ENCODE data around the gene GALNTL6. TPM values are rescaled to one million over a fixed set of nuclear protein-coding genes. Genes with fewer than 3 reads are reported as not detected.
"Not testable (repeated sequence)": the region's sequence is repeated elsewhere in the genome, so short reads cannot be mapped to it uniquely, and the experiment has no call there.

Gene GALNTL6
- total and polyA plus RNA-seq, 4 donors: 6.1 to 25.4 (median 22.5) TPM

DNA sequence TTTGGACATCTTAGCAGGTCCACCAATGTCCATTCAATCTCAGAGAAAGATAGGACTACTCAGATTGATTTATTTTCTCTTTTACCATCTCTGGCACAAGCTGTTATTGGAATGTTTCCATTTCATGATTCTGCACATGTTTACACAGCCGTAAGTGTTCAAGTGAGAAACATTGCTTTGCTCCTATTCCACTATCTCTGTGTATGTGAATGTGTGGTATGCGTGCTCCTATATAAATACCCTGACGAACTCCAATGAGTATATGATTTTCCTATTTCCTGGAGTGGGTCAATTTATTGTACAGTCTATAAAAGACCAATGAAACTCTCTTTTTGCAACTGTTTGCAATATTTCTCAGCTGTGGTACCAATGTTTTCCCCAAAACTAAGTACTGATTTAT, 1134.4 kb downstream of the GALNTL6 start:
- H3K27me3 ChIP-seq (ENCODE audit: control insufficient read depth, insufficient read depth, low read length): no peaks in the 10 kb centered on the region
- WGBS (ENCODE audit: insufficient coverage): no CpG with 5 or more reads among the region's 3 CpGs
- DNase-seq (ENCODE audit: low read depth in 4 of 6, low spot score in 6 of 6): peak in 1 of 6 donors; percentile 31

GRCh38 chr4:172950990-172951389, 1137.8 kb downstream of the GALNTL6 start:
- Histone ChIP-seq H3K9me3 (ENCODE audit: control insufficient read depth, insufficient read depth, low read length) (no peaks in the 10 kb centered on the region), H3K27me3 (ENCODE audit: control insufficient read depth, insufficient read depth, low read length) (no peaks in the 10 kb centered on the region), H3K27ac (ENCODE audit: low read depth, low read length) (no peak overlapping the region), H3K4me1 (ENCODE audit: control insufficient read depth, insufficient read depth, low read length) (peaks cover 4% of the 10 kb centered on the region), H3K4me3 (ENCODE audit: low read depth, low read length) (no peak overlapping the region), H3K36me3 (ENCODE audit: control insufficient read depth, insufficient read depth, low read length) (no peaks in the 10 kb centered on the region)
- 90% methylated on average over 2 of the region's 2 CpGs for WGBS (ENCODE audit: insufficient coverage)
- DNase-seq (ENCODE audit: low read depth in 4 of 6, low spot score in 6 of 6): no peak

More for the DNA sequence above, 1134.4 kb downstream of the GALNTL6 start:
- Histone ChIP-seq H3K36me3 (ENCODE audit: control insufficient read depth, insufficient read depth, low read length) (no peaks in the 10 kb centered on the region), H3K4me3 (ENCODE audit: low read depth, low read length) (no peak overlapping the region), H3K4me1 (ENCODE audit: control insufficient read depth, insufficient read depth, low read length) (peaks cover 4% of the 10 kb centered on the region), H3K9me3 (ENCODE audit: control insufficient read depth, insufficient read depth, low read length) (no peaks in the 10 kb centered on the region), H3K27ac (ENCODE audit: low read depth, low read length) (no peak overlapping the region)

DNA sequence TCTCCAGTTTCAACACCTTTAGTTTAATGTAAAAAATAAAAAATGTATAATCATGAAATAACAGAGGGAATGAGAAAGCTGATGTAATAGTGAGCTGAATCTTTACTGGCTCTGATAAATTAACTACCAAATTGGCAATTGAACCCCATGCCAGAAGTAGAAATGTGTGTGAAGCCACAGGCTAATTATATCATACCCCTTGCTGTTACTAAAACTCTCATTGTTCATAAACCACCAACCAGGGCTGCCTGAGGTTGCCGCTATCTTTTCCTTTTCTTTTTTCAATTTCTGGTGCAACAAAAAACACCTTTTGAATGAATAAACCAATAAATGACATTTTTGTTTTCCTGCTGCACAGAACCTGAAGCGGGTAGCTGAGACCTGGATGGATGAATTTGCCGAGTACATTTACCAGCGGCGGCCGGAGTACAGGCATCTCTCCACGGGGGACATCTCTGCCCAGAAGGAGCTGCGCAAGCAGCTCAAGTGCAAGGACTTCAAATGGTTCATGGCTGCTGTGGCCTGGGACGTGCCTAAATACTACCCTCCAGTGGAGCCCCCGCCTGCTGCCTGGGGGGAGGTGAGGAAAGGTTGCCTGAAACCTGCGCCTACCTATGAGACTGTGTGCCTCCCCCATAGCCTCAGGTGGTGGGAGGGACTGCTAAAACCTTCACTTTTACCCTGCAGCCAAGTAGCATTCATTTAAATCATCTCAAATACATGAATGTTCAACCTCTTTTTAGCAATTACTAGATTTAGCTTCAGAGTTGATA, 1138.7 kb downstream of the GALNTL6 start:
- DNase-seq (ENCODE audit: low read depth in 4 of 6, low spot score in 6 of 6): peak in 1 of 6 donors; percentile 59
- Histone ChIP-seq H3K9me3 (ENCODE audit: control insufficient read depth, insufficient read depth, low read length) (no peaks in the 10 kb centered on the region), H3K27ac (ENCODE audit: low read depth, low read length) (no peak overlapping the region), H3K4me1 (ENCODE audit: control insufficient read depth, insufficient read depth, low read length) (peaks cover 4% of the 10 kb centered on the region), H3K36me3 (ENCODE audit: control insufficient read depth, insufficient read depth, low read length) (no peaks in the 10 kb centered on the region), H3K27me3 (ENCODE audit: control insufficient read depth, insufficient read depth, low read length) (no peaks in the 10 kb centered on the region), H3K4me3 (ENCODE audit: low read depth, low read length) (no peak overlapping the region)
- WGBS (ENCODE audit: insufficient coverage): 83% methylated on average over 4 of the region's 11 CpGs

- no peak for DNase-seq (ENCODE audit: low read depth in 4 of 6, low spot score in 6 of 6)
- no peak overlapping the region for H3K27ac ChIP-seq (ENCODE audit: low read depth, low read length)
- H3K4me3 ChIP-seq (ENCODE audit: low read depth, low read length): no peak overlapping the region
- H3K27me3 ChIP-seq (ENCODE audit: control insufficient read depth, insufficient read depth, low read length): no peaks in the 10 kb centered on the region
- H3K9me3 ChIP-seq (ENCODE audit: control insufficient read depth, insufficient read depth, low read length): no peaks in the 10 kb centered on the region
- 59% methylated on average over 4 of the region's 5 CpGs for WGBS (ENCODE audit: insufficient coverage)
- peaks cover 4% of the 10 kb centered on the region for H3K4me1 ChIP-seq (ENCODE audit: control insufficient read depth, insufficient read depth, low read length)
- H3K36me3 ChIP-seq (ENCODE audit: control insufficient read depth, insufficient read depth, low read length): no peaks in the 10 kb centered on the region
Measured at GRCh38 chr4:172953896-172954568, 1140.8 kb downstream of the GALNTL6 start.

GRCh38 chr4:172956340-172956739, 1143.1 kb downstream of the GALNTL6 start:
- not testable (repeated sequence) for H3K36me3 ChIP-seq (ENCODE audit: control insufficient read depth, insufficient read depth, low read length); H3K27ac ChIP-seq (ENCODE audit: low read depth, low read length); H3K9me3 ChIP-seq (ENCODE audit: control insufficient read depth, insufficient read depth, low read length); DNase-seq (ENCODE audit: low read depth in 4 of 6, low spot score in 6 of 6); H3K27me3 ChIP-seq (ENCODE audit: control insufficient read depth, insufficient read depth, low read length); H3K4me3 ChIP-seq (ENCODE audit: low read depth, low read length); H3K4me1 ChIP-seq (ENCODE audit: control insufficient read depth, insufficient read depth, low read length)
- WGBS (ENCODE audit: insufficient coverage): 92% methylated on average over 3 of the region's 3 CpGs

- no peak overlapping the region for H3K4me3 ChIP-seq (ENCODE audit: low read depth, low read length)
- H3K27me3 ChIP-seq (ENCODE audit: control insufficient read depth, insufficient read depth, low read length): no peaks in the 10 kb centered on the region
- WGBS (ENCODE audit: insufficient coverage): 85% methylated on average over 4 of the region's 4 CpGs
- DNase-seq (ENCODE audit: low read depth in 4 of 6, low spot score in 6 of 6): no peak
- no peaks in the 10 kb centered on the region for H3K36me3 ChIP-seq (ENCODE audit: control insufficient read depth, insufficient read depth, low read length)
- no peaks in the 10 kb centered on the region for H3K4me1 ChIP-seq (ENCODE audit: control insufficient read depth, insufficient read depth, low read length)
- H3K27ac ChIP-seq (ENCODE audit: low read depth, low read length): no peak overlapping the region
- no peaks in the 10 kb centered on the region for H3K9me3 ChIP-seq (ENCODE audit: control insufficient read depth, insufficient read depth, low read length)
Measured at GRCh38 chr4:172957216-172957615, 1144.0 kb downstream of the GALNTL6 start.

DNA sequence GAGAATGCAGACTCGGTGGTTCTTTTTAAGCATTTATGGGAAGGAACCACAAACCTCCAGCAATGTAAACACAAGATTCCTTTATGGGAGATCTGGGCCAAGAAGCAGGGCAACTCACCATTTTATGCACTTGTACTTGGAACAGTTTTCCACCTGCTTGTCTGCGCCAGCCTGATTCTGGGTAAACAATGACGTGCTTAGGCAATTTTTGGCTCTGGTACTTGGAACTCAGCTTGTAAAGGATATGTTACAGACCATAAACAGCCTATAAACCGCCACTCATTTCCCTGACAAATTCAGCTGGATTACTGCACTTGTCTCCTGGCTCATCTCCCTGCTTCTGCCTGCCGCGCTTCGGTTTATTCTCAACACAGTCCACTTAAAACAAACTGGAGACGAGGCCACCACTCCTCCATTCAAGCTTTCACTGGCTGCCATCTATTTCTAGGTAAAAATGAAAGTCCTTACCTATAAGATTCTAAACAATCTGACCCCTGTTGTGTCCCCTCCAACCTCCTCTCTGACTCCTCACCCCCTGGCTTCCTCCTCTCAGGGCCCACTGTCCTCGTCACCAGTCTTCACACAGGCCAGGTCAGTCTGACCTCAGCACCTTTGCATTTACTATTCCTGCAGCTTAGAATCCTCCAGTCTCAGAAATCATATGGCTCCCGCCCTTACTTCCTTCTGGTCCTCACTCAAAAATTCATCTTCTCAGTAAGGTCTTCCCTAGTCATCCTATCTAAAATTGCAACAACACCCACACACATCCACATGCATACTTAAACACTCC, 1149.6 kb downstream of the GALNTL6 start:
- no peaks in the 10 kb centered on the region for H3K4me1 ChIP-seq (ENCODE audit: control insufficient read depth, insufficient read depth, low read length)
- no peaks in the 10 kb centered on the region for H3K36me3 ChIP-seq (ENCODE audit: control insufficient read depth, insufficient read depth, low read length)
- H3K27ac ChIP-seq (ENCODE audit: low read depth, low read length): no peak overlapping the region
- no peak overlapping the region for H3K4me3 ChIP-seq (ENCODE audit: low read depth, low read length)
- no peaks in the 10 kb centered on the region for H3K27me3 ChIP-seq (ENCODE audit: control insufficient read depth, insufficient read depth, low read length)
- no peaks in the 10 kb centered on the region for H3K9me3 ChIP-seq (ENCODE audit: control insufficient read depth, insufficient read depth, low read length)
- WGBS (ENCODE audit: insufficient coverage): 41% methylated on average over 7 of the region's 10 CpGs
- peak in 4 of 6 donors; percentile 13 to 92 (median 64) for DNase-seq (ENCODE audit: low read depth in 4 of 6, low spot score in 6 of 6)

- Histone ChIP-seq H3K4me3 (ENCODE audit: low read depth, low read length) (no peak overlapping the region), H3K36me3 (ENCODE audit: control insufficient read depth, insufficient read depth, low read length) (no peaks in the 10 kb centered on the region), H3K27me3 (ENCODE audit: control insufficient read depth, insufficient read depth, low read length) (no peaks in the 10 kb centered on the region), H3K4me1 (ENCODE audit: control insufficient read depth, insufficient read depth, low read length) (no peaks in the 10 kb centered on the region), H3K9me3 (ENCODE audit: control insufficient read depth, insufficient read depth, low read length) (no peaks in the 10 kb centered on the region), H3K27ac (ENCODE audit: low read depth, low read length) (no peak overlapping the region)
- no peak for DNase-seq (ENCODE audit: low read depth in 4 of 6, low spot score in 6 of 6)
- no CpG with 5 or more reads among the region's 5 CpGs for WGBS (ENCODE audit: insufficient coverage)
Measured at GRCh38 chr4:172963498-172964294, 1150.5 kb downstream of the GALNTL6 start.

DNA sequence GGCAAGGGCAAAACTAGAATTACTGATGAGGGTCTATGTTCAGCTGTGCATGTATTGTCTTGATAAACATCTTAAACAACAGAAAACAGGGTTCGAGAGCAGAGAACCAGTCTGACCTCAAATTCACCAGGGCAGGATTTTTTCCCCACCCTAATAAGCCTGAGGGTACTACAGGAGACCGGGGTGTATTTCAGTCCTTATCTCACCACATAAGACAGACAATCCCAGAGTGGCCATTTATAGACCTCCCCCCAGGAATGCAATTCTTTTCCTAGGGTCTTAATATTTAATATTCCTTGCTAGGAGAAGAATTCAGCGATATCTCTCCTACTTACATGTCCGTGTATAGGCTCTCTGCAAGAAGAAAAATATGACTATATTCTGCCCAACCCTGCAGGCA, 1157.0 kb downstream of the GALNTL6 start:
- H3K4me1 ChIP-seq (ENCODE audit: control insufficient read depth, insufficient read depth, low read length); H3K27me3 ChIP-seq (ENCODE audit: control insufficient read depth, insufficient read depth, low read length); H3K27ac ChIP-seq (ENCODE audit: low read depth, low read length); DNase-seq (ENCODE audit: low read depth in 4 of 6, low spot score in 6 of 6); H3K36me3 ChIP-seq (ENCODE audit: control insufficient read depth, insufficient read depth, low read length); H3K9me3 ChIP-seq (ENCODE audit: control insufficient read depth, insufficient read depth, low read length); H3K4me3 ChIP-seq (ENCODE audit: low read depth, low read length): not testable (repeated sequence)
- 92% methylated on average over 2 of the region's 4 CpGs for WGBS (ENCODE audit: insufficient coverage)
